ENCODE data around the gene ADAMTS2.

DNA sequence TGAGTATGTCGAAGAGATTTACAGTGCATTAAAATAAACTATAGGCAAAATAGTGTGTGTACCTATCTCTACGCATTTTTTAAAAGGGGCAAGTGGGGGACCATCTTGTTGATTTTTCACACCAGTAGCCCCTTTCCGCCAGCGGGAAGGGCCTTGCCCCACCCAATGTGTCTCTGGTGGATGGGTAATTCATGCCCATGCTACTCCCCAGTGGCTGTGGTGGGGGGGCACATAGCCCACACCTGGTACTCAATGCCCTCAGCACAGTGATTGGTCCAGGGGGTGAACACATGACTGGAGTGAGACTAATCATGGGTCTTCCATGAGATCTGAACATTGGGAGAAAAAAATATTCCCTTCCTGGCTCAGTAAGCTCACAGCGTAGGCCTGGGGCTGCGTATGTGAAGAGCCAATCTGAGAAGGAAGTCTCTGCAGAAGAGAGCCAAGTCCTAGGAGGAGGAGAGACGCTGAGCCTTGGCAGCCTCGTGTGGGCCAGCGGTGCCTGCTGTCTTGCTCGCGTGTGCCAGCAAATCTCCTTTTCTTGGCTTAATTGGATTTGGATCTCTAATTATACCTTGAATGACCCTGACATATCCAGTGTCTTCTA lies 103.4 kb downstream of the ADAMTS2 start:
- TF ChIP-seq, protein P1, sequence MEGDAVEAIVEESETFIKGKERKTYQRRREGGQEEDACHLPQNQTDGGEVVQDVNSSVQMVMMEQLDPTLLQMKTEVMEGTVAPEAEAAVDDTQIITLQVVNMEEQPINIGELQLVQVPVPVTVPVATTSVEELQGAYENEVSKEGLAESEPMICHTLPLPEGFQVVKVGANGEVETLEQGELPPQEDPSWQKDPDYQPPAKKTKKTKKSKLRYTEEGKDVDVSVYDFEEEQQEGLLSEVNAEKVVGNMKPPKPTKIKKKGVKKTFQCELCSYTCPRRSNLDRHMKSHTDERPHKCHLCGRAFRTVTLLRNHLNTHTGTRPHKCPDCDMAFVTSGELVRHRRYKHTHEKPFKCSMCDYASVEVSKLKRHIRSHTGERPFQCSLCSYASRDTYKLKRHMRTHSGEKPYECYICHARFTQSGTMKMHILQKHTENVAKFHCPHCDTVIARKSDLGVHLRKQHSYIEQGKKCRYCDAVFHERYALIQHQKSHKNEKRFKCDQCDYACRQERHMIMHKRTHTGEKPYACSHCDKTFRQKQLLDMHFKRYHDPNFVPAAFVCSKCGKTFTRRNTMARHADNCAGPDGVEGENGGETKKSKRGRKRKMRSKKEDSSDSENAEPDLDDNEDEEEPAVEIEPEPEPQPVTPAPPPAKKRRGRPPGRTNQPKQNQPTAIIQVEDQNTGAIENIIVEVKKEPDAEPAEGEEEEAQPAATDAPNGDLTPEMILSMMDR (conservative IDR thresholded peaks at IDR 0.05) = no peak
- TF ChIP-seq ZFX (IDR thresholded peaks at IDR 0.05) = no peak
